ENCODE results near the gene POLR3K. TPM values are rescaled to one million over a fixed set of nuclear protein-coding genes. Genes with fewer than 3 reads are reported as not detected.
"Not testable (repeated sequence)": the region's sequence is repeated elsewhere in the genome, so short reads cannot be mapped to it uniquely, and the experiment has no call there.

Gene POLR3K
- polyA plus RNA-seq, 1 donor: 9.5 TPM

- H3K36me3 ChIP-seq (ENCODE audit: control insufficient read depth, insufficient read depth, low read length): no peaks in the 10 kb centered on the region
- WGBS (ENCODE audit: insufficient coverage, low lambda C conversion rate): no CpG with 5 or more reads among the region's 21 CpGs
- no peaks in the 10 kb centered on the region for H3K27me3 ChIP-seq (ENCODE audit: control insufficient read depth, insufficient read depth, low read length)
- H3K9me3 ChIP-seq (ENCODE audit: control insufficient read depth, low read depth, low read length): no peaks in the 10 kb centered on the region
- H3K27ac ChIP-seq (ENCODE audit: low read length): no peak overlapping the region
- no peak for DNase-seq
- no peak overlapping the region for H3K4me3 ChIP-seq (ENCODE audit: low read length)
- no peaks in the 10 kb centered on the region for H3K4me1 ChIP-seq (ENCODE audit: control insufficient read depth, insufficient read depth, low read length)
Observed at GRCh38 chr16:33877-34647, 19.3 kb downstream of the POLR3K start.

DNA sequence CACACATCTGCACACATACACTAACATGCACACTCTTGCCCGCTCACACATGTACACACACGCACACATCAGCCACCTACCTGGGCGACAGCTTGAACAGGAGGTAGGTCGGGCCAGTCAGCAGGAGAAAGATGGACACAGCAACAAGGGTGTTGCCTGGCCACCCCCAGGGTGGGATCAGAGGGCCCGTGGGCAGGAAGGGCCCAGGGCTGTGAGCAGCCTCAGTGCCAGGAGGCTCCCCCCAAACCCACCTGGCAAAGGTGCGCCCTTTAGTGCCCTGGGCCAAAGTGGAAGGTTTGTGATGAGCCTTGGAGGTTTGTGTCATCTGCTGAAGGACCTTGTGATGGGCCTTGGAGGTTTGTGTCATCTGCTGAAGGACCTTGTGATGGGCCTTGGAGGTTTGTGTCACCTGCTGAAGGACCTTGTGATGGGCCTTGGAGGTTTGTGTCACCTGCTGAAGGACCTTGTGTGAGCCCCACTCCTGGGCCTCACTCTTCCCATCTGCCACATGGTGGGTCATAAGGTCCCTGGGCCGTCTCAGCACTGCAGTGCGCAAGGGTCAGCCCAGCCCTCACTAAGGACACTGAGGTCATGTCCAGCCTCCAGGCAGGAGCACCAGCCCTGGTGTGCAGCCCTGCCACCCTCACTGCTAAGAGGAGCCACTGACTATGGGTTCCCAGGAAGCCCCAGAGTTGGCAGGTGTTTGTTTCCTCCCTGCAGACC, 20.1 kb downstream of the POLR3K start:
- H3K4me1 ChIP-seq (ENCODE audit: control insufficient read depth, insufficient read depth, low read length); H3K27ac ChIP-seq (ENCODE audit: low read length); H3K4me3 ChIP-seq (ENCODE audit: low read length); H3K27me3 ChIP-seq (ENCODE audit: control insufficient read depth, insufficient read depth, low read length); DNase-seq; H3K36me3 ChIP-seq (ENCODE audit: control insufficient read depth, insufficient read depth, low read length); H3K9me3 ChIP-seq (ENCODE audit: control insufficient read depth, low read depth, low read length): not testable (repeated sequence)
- WGBS (ENCODE audit: insufficient coverage, low lambda C conversion rate): no CpG with 5 or more reads among the region's 8 CpGs

DNA sequence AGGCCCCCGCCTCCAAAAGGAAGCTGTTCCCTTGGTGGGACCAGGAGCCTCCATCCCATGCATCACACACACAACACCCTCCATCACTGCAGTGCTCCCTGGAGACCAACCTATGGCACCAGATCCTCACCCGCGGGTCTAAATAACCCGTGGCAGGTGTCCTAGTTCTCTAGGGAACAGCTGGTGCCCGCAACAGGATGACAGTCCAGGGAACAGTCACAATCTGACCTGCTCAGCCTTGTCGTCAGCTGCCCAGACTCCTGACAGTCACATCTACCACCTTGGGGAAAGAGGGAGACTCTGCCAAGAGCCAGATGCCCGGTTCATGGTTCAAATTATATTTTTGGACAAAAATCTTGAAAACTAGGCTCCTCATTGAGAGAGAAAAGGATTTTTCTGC, 22.8 kb downstream of the POLR3K start:
- DNase-seq; H3K4me1 ChIP-seq (ENCODE audit: control insufficient read depth, insufficient read depth, low read length); H3K36me3 ChIP-seq (ENCODE audit: control insufficient read depth, insufficient read depth, low read length); H3K27me3 ChIP-seq (ENCODE audit: control insufficient read depth, insufficient read depth, low read length); H3K4me3 ChIP-seq (ENCODE audit: low read length); H3K9me3 ChIP-seq (ENCODE audit: control insufficient read depth, low read depth, low read length); H3K27ac ChIP-seq (ENCODE audit: low read length): not testable (repeated sequence)
- no CpG with 5 or more reads among the region's 7 CpGs for WGBS (ENCODE audit: insufficient coverage, low lambda C conversion rate)

DNA sequence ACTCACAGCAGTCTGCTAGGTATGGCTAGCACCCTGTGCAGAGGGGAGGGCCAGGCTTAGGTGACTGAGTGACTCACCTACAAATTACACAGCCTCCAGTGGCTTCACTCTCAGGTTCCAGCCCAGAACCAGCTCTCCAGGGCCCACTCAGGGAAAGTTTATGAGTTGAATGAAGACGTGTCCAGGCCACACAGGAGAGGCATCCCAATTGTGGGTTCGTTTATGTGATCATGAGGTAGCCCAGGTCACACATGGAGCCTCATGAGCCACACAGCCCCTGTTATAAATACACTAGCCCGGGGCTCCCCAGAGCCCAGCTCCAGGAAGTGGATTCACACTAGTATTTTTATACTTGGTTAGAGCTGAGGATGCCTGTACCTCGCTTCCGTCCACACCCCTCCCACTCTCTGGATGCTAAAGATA, 27.5 kb downstream of the POLR3K start:
- H3K27ac ChIP-seq (ENCODE audit: low read length); H3K9me3 ChIP-seq (ENCODE audit: control insufficient read depth, low read depth, low read length); H3K4me3 ChIP-seq (ENCODE audit: low read length); H3K27me3 ChIP-seq (ENCODE audit: control insufficient read depth, insufficient read depth, low read length); H3K4me1 ChIP-seq (ENCODE audit: control insufficient read depth, insufficient read depth, low read length); H3K36me3 ChIP-seq (ENCODE audit: control insufficient read depth, insufficient read depth, low read length); DNase-seq: not testable (repeated sequence)
- WGBS (ENCODE audit: insufficient coverage, low lambda C conversion rate): no CpG with 5 or more reads among the region's 5 CpGs

DNA sequence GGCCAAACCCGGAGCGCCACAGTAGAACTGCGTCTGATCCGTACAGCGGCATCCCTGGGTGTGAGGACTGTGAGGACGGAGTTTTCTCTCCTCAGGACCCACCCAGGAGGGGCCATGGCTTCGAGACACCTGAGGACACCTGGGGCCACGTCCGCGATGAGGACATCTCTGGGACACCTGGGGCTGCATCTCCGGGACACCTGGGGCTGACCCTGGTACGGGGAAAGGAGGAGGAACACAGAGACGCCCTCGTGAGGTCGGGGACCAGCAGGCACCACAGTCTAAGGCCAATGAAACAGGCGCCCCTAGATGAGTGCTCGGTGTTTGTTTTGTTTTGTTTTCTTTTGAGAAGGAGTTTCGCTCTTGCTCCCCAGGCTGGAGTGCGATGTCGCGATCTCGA, 29.3 kb downstream of the POLR3K start:
- H3K9me3 ChIP-seq (ENCODE audit: control insufficient read depth, low read depth, low read length); H3K4me3 ChIP-seq (ENCODE audit: low read length); H3K4me1 ChIP-seq (ENCODE audit: control insufficient read depth, insufficient read depth, low read length); H3K27ac ChIP-seq (ENCODE audit: low read length); H3K27me3 ChIP-seq (ENCODE audit: control insufficient read depth, insufficient read depth, low read length); H3K36me3 ChIP-seq (ENCODE audit: control insufficient read depth, insufficient read depth, low read length); DNase-seq: not testable (repeated sequence)
- WGBS (ENCODE audit: insufficient coverage, low lambda C conversion rate): no CpG with 5 or more reads among the region's 22 CpGs

- not testable (repeated sequence) for DNase-seq; H3K4me1 ChIP-seq (ENCODE audit: control insufficient read depth, insufficient read depth, low read length); H3K27me3 ChIP-seq (ENCODE audit: control insufficient read depth, insufficient read depth, low read length); H3K4me3 ChIP-seq (ENCODE audit: low read length); H3K27ac ChIP-seq (ENCODE audit: low read length); H3K36me3 ChIP-seq (ENCODE audit: control insufficient read depth, insufficient read depth, low read length); H3K9me3 ChIP-seq (ENCODE audit: control insufficient read depth, low read depth, low read length)
- no CpG with 5 or more reads among the region's 12 CpGs for WGBS (ENCODE audit: insufficient coverage, low lambda C conversion rate)
Observed at GRCh38 chr16:20886-21285, 32.5 kb downstream of the POLR3K start.

DNA sequence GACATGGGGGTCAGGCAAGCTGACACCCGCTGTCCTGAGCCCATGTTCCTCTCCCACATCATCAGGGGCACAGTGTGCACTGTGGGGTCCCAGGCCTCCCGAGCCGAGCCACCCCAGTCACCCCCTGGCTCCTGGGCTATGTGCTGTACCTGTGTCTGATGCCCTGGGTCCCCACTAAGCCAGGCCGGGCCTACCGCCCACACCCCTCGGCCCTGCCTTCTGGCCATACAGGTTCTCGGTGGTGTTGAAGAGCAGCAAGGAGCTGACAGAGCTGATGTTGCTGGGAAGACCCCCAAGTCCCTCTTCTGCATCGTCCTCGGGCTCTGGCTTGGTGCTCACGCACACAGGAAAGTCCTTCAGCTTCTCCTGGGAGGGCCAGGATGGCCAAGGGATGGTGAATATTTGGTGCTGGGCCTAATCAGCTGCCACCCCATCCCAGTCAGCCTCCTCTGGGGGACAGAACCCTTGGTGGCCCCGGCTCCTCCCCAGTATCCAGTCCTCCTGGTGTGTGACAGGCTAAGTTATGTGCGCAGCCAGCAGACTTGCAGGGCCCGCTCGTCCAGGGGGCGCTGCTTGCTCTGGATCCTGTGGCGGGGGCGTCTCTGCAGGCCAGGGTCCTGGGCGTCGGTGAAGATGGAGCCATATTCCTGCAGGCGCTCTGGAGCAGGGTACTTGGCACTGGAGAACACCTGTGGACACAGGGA, 36.2 kb downstream of the POLR3K start:
- H3K4me3 ChIP-seq (ENCODE audit: low read length); H3K36me3 ChIP-seq (ENCODE audit: control insufficient read depth, insufficient read depth, low read length); DNase-seq; H3K27ac ChIP-seq (ENCODE audit: low read length); H3K4me1 ChIP-seq (ENCODE audit: control insufficient read depth, insufficient read depth, low read length); H3K9me3 ChIP-seq (ENCODE audit: control insufficient read depth, low read depth, low read length); H3K27me3 ChIP-seq (ENCODE audit: control insufficient read depth, insufficient read depth, low read length): not testable (repeated sequence)
- no CpG with 5 or more reads among the region's 20 CpGs for WGBS (ENCODE audit: insufficient coverage, low lambda C conversion rate)

DNA sequence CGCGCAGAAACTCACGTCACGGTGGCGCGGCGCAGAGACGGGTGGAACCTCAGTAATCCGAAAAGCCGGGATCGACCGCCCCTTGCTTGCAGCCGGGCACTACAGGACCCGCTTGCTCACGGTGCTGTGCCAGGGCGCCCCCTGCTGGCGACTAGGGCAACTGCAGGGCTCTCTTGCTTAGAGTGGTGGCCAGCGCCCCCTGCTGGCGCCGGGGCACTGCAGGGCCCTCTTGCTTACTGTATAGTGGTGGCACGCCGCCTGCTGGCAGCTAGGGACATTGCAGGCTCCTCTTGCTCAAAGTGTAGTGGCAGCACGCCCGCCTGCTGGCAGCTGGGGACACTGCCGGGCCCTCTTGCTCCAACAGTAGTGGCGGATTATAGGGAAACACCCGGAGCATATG, 42.6 kb downstream of the POLR3K start:
- not testable (repeated sequence) for H3K9me3 ChIP-seq (ENCODE audit: control insufficient read depth, low read depth, low read length); H3K4me3 ChIP-seq (ENCODE audit: low read length); DNase-seq; H3K4me1 ChIP-seq (ENCODE audit: control insufficient read depth, insufficient read depth, low read length); H3K36me3 ChIP-seq (ENCODE audit: control insufficient read depth, insufficient read depth, low read length); H3K27me3 ChIP-seq (ENCODE audit: control insufficient read depth, insufficient read depth, low read length); H3K27ac ChIP-seq (ENCODE audit: low read length)
- no CpG with 5 or more reads among the region's 27 CpGs for WGBS (ENCODE audit: insufficient coverage, low lambda C conversion rate)

DNA sequence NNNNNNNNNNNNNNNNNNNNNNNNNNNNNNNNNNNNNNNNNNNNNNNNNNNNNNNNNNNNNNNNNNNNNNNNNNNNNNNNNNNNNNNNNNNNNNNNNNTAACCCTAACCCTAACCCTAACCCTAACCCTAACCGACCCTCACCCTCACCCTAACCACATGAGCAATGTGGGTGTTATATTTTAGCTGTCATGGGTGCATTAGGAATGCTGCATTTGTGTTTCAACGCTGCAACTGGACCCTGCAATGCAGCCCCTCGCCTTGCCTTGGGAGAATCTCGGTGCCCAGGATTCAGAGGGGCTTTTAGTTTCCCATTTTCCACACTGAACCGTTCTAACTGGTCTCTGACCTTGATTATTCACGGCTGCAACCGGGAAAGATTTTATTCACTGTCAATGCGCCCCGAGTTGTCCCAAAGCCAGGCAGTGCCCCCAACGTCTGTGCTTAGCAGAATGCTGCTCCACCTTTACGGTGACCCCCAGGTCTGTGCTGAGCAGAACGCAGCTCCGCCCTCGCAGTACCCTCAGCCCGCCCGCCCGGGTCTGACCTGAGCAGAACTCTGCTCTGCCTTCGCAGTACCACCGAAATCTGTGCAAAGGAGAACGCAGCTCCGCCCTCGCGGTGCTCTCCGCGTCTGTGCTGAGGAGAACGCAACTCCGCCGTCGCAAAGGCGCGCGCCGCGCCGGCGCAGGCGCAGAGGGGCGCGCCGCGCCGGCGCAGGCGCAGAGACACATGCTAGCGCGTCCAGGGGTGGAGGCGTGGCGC, 43.3 kb downstream of the POLR3K start:
- Histone ChIP-seq H3K36me3 (ENCODE audit: control insufficient read depth, insufficient read depth, low read length) (no peaks in the 10 kb centered on the region), H3K4me3 (ENCODE audit: low read length) (peak overlapping the region; percentile 13), H3K4me1 (ENCODE audit: control insufficient read depth, insufficient read depth, low read length) (no peaks in the 10 kb centered on the region), H3K9me3 (ENCODE audit: control insufficient read depth, low read depth, low read length) (peaks cover 8% of the 10 kb centered on the region), H3K27ac (ENCODE audit: low read length) (no peak overlapping the region), H3K27me3 (ENCODE audit: control insufficient read depth, insufficient read depth, low read length) (no peaks in the 10 kb centered on the region)
- 70% methylated on average over 2 of the region's 48 CpGs for WGBS (ENCODE audit: insufficient coverage, low lambda C conversion rate)
- peak in 1 of 2 donors; percentile 21 for DNase-seq
